ENCODE data around the gene ATOSA.
A peak's percentile ranks its signal among the peaks of the same experiment; 100 is the strongest.

Gene ATOSA

GRCh38 chr15:52679232-52680040, at the start of gene ATOSA:
Gene ATOSA (minus strand): TSS chr15:52679388. CDS start chr15:52678021, 1,367 bp downstream.
- peak; percentile 51 for DNase-seq (ENCODE audit: low read depth)

GRCh38 chr15:52728899-52729298, 49.7 kb upstream of the ATOSA start:
- peak; percentile 37 for DNase-seq (ENCODE audit: low read depth)

GRCh38 chr15:52727815-52728214, 48.6 kb upstream of the ATOSA start:
- DNase-seq (ENCODE audit: low read depth): no peak

GRCh38 chr15:52726195-52726594, 47.0 kb upstream of the ATOSA start:
- DNase-seq (ENCODE audit: low read depth): no peak

- no peak for DNase-seq (ENCODE audit: low read depth)
Observed at GRCh38 chr15:52718551-52718950, 39.4 kb upstream of the ATOSA start.

GRCh38 chr15:52717924-52718323, 38.7 kb upstream of the ATOSA start:
- DNase-seq (ENCODE audit: low read depth): no peak

GRCh38 chr15:52717481-52717880, 38.3 kb upstream of the ATOSA start:
- no peak for DNase-seq (ENCODE audit: low read depth)

- DNase-seq (ENCODE audit: low read depth): no peak
Observed at GRCh38 chr15:52716536-52716935, 37.3 kb upstream of the ATOSA start.

- no peak for DNase-seq (ENCODE audit: low read depth)
Observed at GRCh38 chr15:52715411-52715810, 36.2 kb upstream of the ATOSA start.

GRCh38 chr15:52714968-52715367, 35.8 kb upstream of the ATOSA start:
- no peak for DNase-seq (ENCODE audit: low read depth)

GRCh38 chr15:52710708-52711389, 31.7 kb upstream of the ATOSA start:
- no peak for DNase-seq (ENCODE audit: low read depth)

- no peak for DNase-seq (ENCODE audit: low read depth)
Observed at GRCh38 chr15:52710050-52710707, 31.0 kb upstream of the ATOSA start.

GRCh38 chr15:52709187-52709981, 30.2 kb upstream of the ATOSA start:
- no peak for DNase-seq (ENCODE audit: low read depth)

- DNase-seq (ENCODE audit: low read depth): no peak
Observed at GRCh38 chr15:52706091-52706490, 26.9 kb upstream of the ATOSA start.

GRCh38 chr15:52702390-52702789, 23.2 kb upstream of the ATOSA start:
- DNase-seq (ENCODE audit: low read depth): no peak

- DNase-seq (ENCODE audit: low read depth): no peak
Observed at GRCh38 chr15:52699457-52699856, 20.3 kb upstream of the ATOSA start.

GRCh38 chr15:52698514-52698913, 19.3 kb upstream of the ATOSA start:
- DNase-seq (ENCODE audit: low read depth): no peak

- DNase-seq (ENCODE audit: low read depth): no peak
Observed at GRCh38 chr15:52697051-52697450, 17.9 kb upstream of the ATOSA start.

GRCh38 chr15:52695154-52695553, 16.0 kb upstream of the ATOSA start:
- no peak for DNase-seq (ENCODE audit: low read depth)

- no peak for DNase-seq (ENCODE audit: low read depth)
Observed at GRCh38 chr15:52689562-52689961, 10.4 kb upstream of the ATOSA start.

- no peak for DNase-seq (ENCODE audit: low read depth)
Observed at GRCh38 chr15:52683580-52683979, 4.4 kb upstream of the ATOSA start.

GRCh38 chr15:52682781-52683180, 3.6 kb upstream of the ATOSA start:
- no peak for DNase-seq (ENCODE audit: low read depth)
